ENCODE results near the gene GLCCI1. TPM values are rescaled to one million over a fixed set of nuclear protein-coding genes. Genes with fewer than 3 reads are reported as not detected.

The GLCCI1 gene
- polyA plus RNA-seq, 1 donor from 2014 or later = 37.2 TPM

DNA sequence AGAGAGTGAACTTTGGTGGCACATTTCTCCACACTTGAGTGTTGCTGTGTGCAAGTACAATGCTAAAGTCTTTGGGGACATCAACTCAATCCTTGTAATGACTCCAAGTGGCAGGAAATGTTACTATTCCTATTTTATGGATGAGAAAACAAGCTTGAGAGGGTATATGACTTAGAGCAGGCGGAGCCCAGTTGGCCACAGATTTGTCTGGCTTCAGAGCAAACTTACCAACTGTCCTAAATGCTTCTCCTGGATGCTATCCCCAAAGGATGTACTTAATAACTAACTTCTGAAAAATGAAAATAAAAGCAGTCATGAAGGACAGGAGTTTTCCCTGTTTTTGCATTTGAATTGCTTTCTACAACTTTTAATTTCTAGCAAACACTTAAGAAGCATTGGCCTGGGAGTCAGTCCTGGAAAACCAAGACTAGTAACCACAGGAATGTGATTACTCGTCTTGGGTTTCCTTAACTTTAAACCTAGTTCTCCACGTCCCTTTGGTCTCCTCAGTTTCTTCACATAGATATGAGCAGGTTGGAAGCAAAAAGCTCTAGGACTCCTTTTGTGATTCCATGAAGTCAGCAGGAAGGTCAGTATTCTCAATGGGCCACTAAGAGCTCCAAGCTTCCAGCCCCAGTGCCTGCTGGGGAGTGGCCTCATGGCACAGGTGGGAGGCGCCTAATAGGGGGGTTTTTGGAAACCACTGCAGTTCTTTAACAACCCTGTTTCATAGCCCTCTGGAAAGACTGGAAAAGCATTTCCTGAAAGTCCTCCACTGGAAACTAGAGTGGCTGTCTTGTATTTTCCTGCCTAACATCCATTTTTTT lies 140.8 kb downstream of the GLCCI1 start:
- Histone ChIP-seq H3K9ac (ENCODE audit: low read length) (no peak overlapping the region), H3K9me3 (ENCODE audit: low read length) (peaks cover 5% of the 10 kb centered on the region), H3K79me2 (replicated peaks; ENCODE audit: insufficient read depth, low read length) (no peaks in the 10 kb centered on the region), H3K4me3 (ENCODE audit: low read length) (no peak overlapping the region), H3F3A (ENCODE audit: insufficient read depth, low read length, poor library complexity, severe bottlenecking) (no peaks in the 10 kb centered on the region), H2AFZ (ENCODE audit: low read depth, low read length) (no peak overlapping the region), H3K27ac (ENCODE audit: low read length) (no peak overlapping the region), H3K9me2 (ENCODE audit: insufficient read depth, low read length) (no peaks in the 10 kb centered on the region), H3K36me3 (ENCODE audit: insufficient read depth, low read length) (no peaks in the 10 kb centered on the region), H4K20me1 (ENCODE audit: insufficient read depth) (no peaks in the 10 kb centered on the region), H3K4me2 (ENCODE audit: low read length) (no peak overlapping the region), H3K27me3 (ENCODE audit: insufficient read depth, low read depth, low read length) (no peaks in the 10 kb centered on the region)
- TF ChIP-seq, protein P1, sequence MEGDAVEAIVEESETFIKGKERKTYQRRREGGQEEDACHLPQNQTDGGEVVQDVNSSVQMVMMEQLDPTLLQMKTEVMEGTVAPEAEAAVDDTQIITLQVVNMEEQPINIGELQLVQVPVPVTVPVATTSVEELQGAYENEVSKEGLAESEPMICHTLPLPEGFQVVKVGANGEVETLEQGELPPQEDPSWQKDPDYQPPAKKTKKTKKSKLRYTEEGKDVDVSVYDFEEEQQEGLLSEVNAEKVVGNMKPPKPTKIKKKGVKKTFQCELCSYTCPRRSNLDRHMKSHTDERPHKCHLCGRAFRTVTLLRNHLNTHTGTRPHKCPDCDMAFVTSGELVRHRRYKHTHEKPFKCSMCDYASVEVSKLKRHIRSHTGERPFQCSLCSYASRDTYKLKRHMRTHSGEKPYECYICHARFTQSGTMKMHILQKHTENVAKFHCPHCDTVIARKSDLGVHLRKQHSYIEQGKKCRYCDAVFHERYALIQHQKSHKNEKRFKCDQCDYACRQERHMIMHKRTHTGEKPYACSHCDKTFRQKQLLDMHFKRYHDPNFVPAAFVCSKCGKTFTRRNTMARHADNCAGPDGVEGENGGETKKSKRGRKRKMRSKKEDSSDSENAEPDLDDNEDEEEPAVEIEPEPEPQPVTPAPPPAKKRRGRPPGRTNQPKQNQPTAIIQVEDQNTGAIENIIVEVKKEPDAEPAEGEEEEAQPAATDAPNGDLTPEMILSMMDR (IDR thresholded peaks at IDR 0.05; ENCODE audit: poor library complexity, severe bottlenecking) = no peak
- TF ChIP-seq SMC3 (conservative IDR thresholded peaks at IDR 0.05; ENCODE audit: poor library complexity) = no peak
- TF ChIP-seq, protein P2, sequence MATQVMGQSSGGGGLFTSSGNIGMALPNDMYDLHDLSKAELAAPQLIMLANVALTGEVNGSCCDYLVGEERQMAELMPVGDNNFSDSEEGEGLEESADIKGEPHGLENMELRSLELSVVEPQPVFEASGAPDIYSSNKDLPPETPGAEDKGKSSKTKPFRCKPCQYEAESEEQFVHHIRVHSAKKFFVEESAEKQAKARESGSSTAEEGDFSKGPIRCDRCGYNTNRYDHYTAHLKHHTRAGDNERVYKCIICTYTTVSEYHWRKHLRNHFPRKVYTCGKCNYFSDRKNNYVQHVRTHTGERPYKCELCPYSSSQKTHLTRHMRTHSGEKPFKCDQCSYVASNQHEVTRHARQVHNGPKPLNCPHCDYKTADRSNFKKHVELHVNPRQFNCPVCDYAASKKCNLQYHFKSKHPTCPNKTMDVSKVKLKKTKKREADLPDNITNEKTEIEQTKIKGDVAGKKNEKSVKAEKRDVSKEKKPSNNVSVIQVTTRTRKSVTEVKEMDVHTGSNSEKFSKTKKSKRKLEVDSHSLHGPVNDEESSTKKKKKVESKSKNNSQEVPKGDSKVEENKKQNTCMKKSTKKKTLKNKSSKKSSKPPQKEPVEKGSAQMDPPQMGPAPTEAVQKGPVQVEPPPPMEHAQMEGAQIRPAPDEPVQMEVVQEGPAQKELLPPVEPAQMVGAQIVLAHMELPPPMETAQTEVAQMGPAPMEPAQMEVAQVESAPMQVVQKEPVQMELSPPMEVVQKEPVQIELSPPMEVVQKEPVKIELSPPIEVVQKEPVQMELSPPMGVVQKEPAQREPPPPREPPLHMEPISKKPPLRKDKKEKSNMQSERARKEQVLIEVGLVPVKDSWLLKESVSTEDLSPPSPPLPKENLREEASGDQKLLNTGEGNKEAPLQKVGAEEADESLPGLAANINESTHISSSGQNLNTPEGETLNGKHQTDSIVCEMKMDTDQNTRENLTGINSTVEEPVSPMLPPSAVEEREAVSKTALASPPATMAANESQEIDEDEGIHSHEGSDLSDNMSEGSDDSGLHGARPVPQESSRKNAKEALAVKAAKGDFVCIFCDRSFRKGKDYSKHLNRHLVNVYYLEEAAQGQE (IDR thresholded peaks at IDR 0.05; ENCODE audit: borderline replicate concordance) = no peak
- TF ChIP-seq POLR2AphosphoS5 (IDR thresholded peaks at IDR 0.05) = no peak
- TF ChIP-seq TAF1 (IDR thresholded peaks at IDR 0.05; ENCODE audit: low read depth) = no peak
- TF ChIP-seq MXI1 (conservative IDR thresholded peaks at IDR 0.05; ENCODE audit: poor library complexity, severe bottlenecking) = no peak
- TF ChIP-seq RAD21 (conservative IDR thresholded peaks at IDR 0.05) = no peak
- TF ChIP-seq EP300 (conservative IDR thresholded peaks at IDR 0.05; ENCODE audit: poor library complexity, severe bottlenecking) = no peak
- TF ChIP-seq EZH2 (IDR thresholded peaks at IDR 0.05; ENCODE audit: borderline replicate concordance, insufficient read depth, low read length, poor library complexity, severe bottlenecking) = no peak

DNA sequence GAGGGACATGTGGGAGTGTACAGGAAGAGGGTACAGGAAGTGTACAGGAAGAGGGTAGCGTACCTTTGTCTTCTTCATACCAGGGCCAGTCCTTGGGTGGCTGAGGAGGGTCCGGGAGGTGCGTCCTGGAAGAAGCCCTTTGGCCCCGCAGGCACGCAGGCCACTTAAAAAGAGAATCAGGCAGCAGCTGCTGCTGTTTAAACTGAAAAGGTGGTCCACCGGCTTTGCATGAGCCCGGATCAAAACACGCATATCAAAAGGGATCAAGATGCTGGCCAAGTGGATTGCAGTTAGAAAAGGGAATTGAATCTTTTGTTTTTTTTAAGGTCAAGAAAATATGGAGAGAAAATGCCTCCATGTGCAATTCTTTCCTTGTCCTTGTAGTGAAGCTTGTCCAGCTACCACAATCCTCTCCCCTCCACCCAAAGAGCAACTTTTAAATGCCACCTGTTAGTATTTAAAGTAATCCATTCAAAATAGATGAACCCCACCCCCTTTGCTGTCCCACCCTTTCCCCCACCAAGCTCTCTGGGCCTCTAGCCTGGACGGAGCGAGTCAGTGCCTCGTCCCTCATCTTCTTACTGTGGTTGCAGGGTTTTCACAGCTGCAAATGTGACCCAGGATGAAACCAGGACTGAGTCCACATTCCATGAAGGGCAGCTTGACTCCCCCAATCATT lies 142.8 kb downstream of the GLCCI1 start:
- Histone ChIP-seq H3K36me3 (ENCODE audit: insufficient read depth, low read length) (no peaks in the 10 kb centered on the region), H3K27ac (ENCODE audit: low read length) (no peak overlapping the region)
- TF ChIP-seq POLR2AphosphoS5 (IDR thresholded peaks at IDR 0.05) (no peak), RAD21 (conservative IDR thresholded peaks at IDR 0.05) (no peak), EZH2 (IDR thresholded peaks at IDR 0.05; ENCODE audit: borderline replicate concordance, insufficient read depth, low read length, poor library complexity, severe bottlenecking) (no peak), EP300 (conservative IDR thresholded peaks at IDR 0.05; ENCODE audit: poor library complexity, severe bottlenecking) (no peak), TAF1 (IDR thresholded peaks at IDR 0.05; ENCODE audit: low read depth) (no peak), SMC3 (conservative IDR thresholded peaks at IDR 0.05; ENCODE audit: poor library complexity) (no peak), MXI1 (conservative IDR thresholded peaks at IDR 0.05; ENCODE audit: poor library complexity, severe bottlenecking) (no peak)
- TF ChIP-seq, protein P1 (IDR thresholded peaks at IDR 0.05; ENCODE audit: poor library complexity, severe bottlenecking) = no peak
- TF ChIP-seq, protein P2 (IDR thresholded peaks at IDR 0.05; ENCODE audit: borderline replicate concordance) = no peak

More for the DNA sequence above, 142.8 kb downstream of the GLCCI1 start:
- Histone ChIP-seq H4K20me1 (ENCODE audit: insufficient read depth) (no peaks in the 10 kb centered on the region), H3K9me3 (ENCODE audit: low read length) (peaks cover 5% of the 10 kb centered on the region), H3K27me3 (ENCODE audit: insufficient read depth, low read depth, low read length) (no peaks in the 10 kb centered on the region), H3K79me2 (replicated peaks; ENCODE audit: insufficient read depth, low read length) (no peaks in the 10 kb centered on the region), H3K9me2 (ENCODE audit: insufficient read depth, low read length) (no peaks in the 10 kb centered on the region), H3K9ac (ENCODE audit: low read length) (no peak overlapping the region), H2AFZ (ENCODE audit: low read depth, low read length) (no peak overlapping the region), H3K4me3 (ENCODE audit: low read length) (no peak overlapping the region), H3K4me2 (ENCODE audit: low read length) (no peak overlapping the region), H3F3A (ENCODE audit: insufficient read depth, low read length, poor library complexity, severe bottlenecking) (no peaks in the 10 kb centered on the region)
